HCT116 (cell line): ENCODE measurements around the gene RHOH.

Experiments
- ATF3 ChIP-seq: IDR thresholded peaks from 2 replicates; pipeline ENCODE4 v1.6.1; 2012
- CEBPB ChIP-seq: IDR thresholded peaks from 2 replicates; pipeline ENCODE4 v1.6.1; 2012; ENCODE audit warnings: low read depth
- CTCF ChIP-seq, 3 experiments: fragments of 200-600 bp in 1 of 3; sonication (generic) in 1 of 3; IDR thresholded peaks in 2 of 3; conservative IDR thresholded peaks in 1 of 3; 2 replicates each; pipeline ENCODE4 v1.5.1; 2012 to 2017; ENCODE audit warnings: low read depth in 2 of 3, low read length in 2 of 3, antibody characterized with exemption in 1 of 3, borderline replicate concordance in 1 of 3, control low read depth in 1 of 3, mild to moderate bottlenecking in 1 of 3, mixed read lengths in 1 of 3, mixed run types in 1 of 3, moderate library complexity in 1 of 3; ENCODE audit not compliant: insufficient read depth in 1 of 3
- EGR1 ChIP-seq: IDR thresholded peaks from 2 replicates; pipeline ENCODE4 v1.6.1; 2012; ENCODE audit warnings: low read depth
- EZH2 ChIP-seq: fragments of 200-600 bp; sonication (generic); IDR thresholded peaks from 2 replicates; pipeline ENCODE4 v1.6.1; 2017; ENCODE audit warnings: antibody characterized with exemption, mixed run types
- EZH2phosphoT487 ChIP-seq: fragments of 200-600 bp; IDR thresholded peaks from 2 replicates; pipeline ENCODE4 v1.6.1; 2018; ENCODE audit warnings: antibody characterized with exemption, borderline replicate concordance
- MAX ChIP-seq: IDR thresholded peaks from 2 replicates; pipeline ENCODE4 v1.6.1; 2012
- POLR2A ChIP-seq: IDR thresholded peaks from 2 replicates; pipeline ENCODE4 v1.7.0; 2011; ENCODE audit warnings: borderline replicate concordance; ENCODE audit not compliant: insufficient read depth, insufficient read length; ENCODE audit errors: extremely low read depth
- POLR2AphosphoS5 ChIP-seq: IDR thresholded peaks from 2 replicates; pipeline ENCODE4 v1.6.1; 2011; ENCODE audit warnings: mild to moderate bottlenecking, low read depth, low read length, moderate library complexity
- REST ChIP-seq: IDR thresholded peaks from 2 replicates; pipeline ENCODE4 v1.6.1; 2012; ENCODE audit warnings: low read depth
- SP1 ChIP-seq: IDR thresholded peaks from 2 replicates; pipeline ENCODE4 v1.6.1; 2012; ENCODE audit warnings: low read depth
- SRF ChIP-seq: IDR thresholded peaks from 2 replicates; pipeline ENCODE4 v1.6.1; 2012; ENCODE audit warnings: low read depth
- ZBTB33 ChIP-seq: IDR thresholded peaks from 2 replicates; pipeline ENCODE4 v1.6.1; 2011; ENCODE audit warnings: mild to moderate bottlenecking, low read length, moderate library complexity; ENCODE audit not compliant: insufficient replicate concordance; ENCODE audit errors: extremely low read depth

GRCh38 chr4:40285692-40286091 is 88.9 kb downstream of the RHOH start:
- TF ChIP-seq SP1: no peak
- no peak for TF ChIP-seq CTCF (IDR thresholded peaks at IDR 0.05 in 2 of 3, conservative IDR thresholded peaks at IDR 0.05 in 1 of 3; ENCODE audit: borderline replicate concordance in 1 of 3, insufficient read depth in 1 of 3, low read depth in 2 of 3, low read length in 2 of 3)
- no peak for TF ChIP-seq REST
- no peak for TF ChIP-seq EGR1
- no peak for TF ChIP-seq MAX
- TF ChIP-seq EZH2: no peak
- TF ChIP-seq ATF3: no peak
- TF ChIP-seq POLR2A: no peak
- TF ChIP-seq SRF: no peak
- TF ChIP-seq POLR2AphosphoS5: no peak
- TF ChIP-seq CEBPB: no peak
- TF ChIP-seq ZBTB33: no peak
- no peak for TF ChIP-seq EZH2phosphoT487
